ENCODE data around the gene PPM1L.

PPM1L gene

DNA sequence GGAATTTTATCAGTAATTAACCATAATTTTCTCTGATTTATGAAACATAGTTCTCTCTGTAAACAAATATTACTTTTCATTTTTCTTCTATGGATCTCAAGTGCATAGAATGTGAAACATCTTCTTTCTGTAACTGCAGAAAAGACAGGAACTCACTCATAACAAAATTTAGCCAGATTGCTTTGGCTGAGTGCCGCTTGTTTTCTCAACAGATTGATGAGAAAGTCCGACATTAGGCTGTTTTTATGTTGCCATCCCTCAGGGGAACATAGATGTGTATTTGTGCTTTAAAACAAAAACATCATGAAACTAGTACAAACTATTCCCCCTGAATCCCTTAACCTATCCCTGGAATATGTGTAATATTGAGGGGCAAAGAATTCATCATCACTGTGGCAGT, 194.9 kb downstream of the PPM1L start:
- DNase-seq (ENCODE audit: low spot score): no peak
- no peak for TF ChIP-seq CTCF (IDR thresholded peaks at IDR 0.05; ENCODE audit: extremely low read depth, missing control alignments)

- no peak for TF ChIP-seq CTCF (IDR thresholded peaks at IDR 0.05; ENCODE audit: extremely low read depth, missing control alignments)
- no peak for DNase-seq (ENCODE audit: low spot score)
These were observed 195.8 kb downstream of the PPM1L start for GRCh38 chr3:160951642-160952487.

DNA sequence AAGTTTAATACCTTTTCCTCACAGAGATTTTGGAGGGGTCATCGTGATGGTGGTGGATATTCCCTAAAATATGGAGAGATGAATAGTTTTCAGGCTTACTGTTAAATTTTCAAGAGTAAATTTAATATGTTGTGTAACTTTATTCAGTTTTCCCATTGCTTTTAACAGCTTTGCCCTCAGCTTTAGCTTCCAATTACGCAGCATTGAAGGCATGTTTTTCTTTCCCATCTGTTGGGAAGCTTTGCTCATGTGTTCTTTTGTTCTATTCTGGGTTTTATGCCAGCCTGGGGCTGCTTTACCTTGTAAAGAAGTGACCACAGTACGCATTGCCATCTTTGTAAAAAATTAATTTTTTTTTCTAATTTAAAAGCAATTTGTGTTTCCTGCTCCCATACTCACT, 197.7 kb downstream of the PPM1L start:
- DNase-seq (ENCODE audit: low spot score): no peak
- no peak for TF ChIP-seq CTCF (IDR thresholded peaks at IDR 0.05; ENCODE audit: extremely low read depth, missing control alignments)

DNA sequence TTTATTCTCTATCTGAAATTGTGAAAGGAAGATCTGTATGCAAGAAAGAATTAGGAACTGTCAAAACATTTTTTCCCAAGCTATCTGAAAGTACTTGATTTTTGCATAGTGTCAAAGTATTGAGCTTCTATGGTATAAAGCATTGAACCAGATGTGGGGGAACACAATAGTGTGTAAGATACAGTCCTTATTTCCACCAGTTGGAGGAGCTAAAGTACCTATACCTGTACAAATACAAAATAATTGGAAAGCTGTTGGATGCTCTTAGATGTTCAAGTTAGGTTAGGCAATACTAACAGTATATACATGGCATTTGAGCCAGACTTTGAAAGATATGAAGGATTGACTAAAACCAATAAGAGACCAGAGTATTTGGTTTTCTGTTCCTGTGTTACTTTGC, 200.8 kb downstream of the PPM1L start:
- peak; percentile 6 for TF ChIP-seq CTCF (IDR thresholded peaks at IDR 0.05; ENCODE audit: extremely low read depth, missing control alignments)
- peak; percentile 8 for DNase-seq (ENCODE audit: low spot score)

DNA sequence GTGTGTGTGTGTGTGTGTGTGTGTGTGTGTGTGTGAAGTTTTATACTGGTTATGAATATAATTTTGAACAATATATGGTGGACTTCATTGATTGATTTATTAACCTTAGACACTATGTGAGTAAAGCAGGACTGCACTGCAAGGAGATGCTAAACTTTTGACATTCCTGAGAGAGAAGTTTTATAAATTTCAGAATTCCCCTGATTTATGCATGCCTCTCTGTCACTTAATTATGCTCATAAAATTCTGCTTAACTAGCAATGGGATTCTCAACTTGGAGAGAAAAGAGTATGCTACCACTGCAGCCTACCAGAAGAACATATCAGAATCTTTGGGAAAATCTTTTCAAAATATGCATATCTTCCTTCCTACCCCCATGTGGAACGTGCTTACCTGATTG, 204.5 kb downstream of the PPM1L start:
- TF ChIP-seq CTCF (IDR thresholded peaks at IDR 0.05; ENCODE audit: extremely low read depth, missing control alignments): no peak
- no peak for DNase-seq (ENCODE audit: low spot score)

GRCh38 chr3:160963949-160964348, 207.9 kb downstream of the PPM1L start:
- DNase-seq (ENCODE audit: low spot score): no peak
- no peak for TF ChIP-seq CTCF (IDR thresholded peaks at IDR 0.05; ENCODE audit: extremely low read depth, missing control alignments)

DNA sequence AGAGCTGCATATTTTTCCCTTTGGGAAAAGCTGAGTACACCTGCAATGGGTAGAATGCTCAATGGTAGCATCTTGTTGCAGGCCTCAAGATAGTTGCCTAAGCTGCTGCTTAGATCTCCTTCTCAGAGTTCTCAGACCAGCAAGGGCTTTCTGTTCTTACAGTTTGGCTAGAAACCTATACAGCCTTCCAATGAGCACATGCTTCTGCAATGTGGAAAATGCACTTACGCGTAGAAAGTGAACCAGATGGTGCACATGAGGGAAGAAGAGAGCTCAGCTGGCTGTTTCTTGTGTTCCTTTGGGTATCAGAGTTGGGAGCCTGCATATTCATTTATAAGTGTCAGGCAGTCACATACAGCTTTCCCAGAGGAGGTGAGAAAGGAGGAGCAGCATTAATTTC, 212.7 kb downstream of the PPM1L start:
- no peak for TF ChIP-seq CTCF (IDR thresholded peaks at IDR 0.05; ENCODE audit: extremely low read depth, missing control alignments)
- no peak for DNase-seq (ENCODE audit: low spot score)
